ENCODE data around the gene SPTSSA. TPM values are rescaled to one million over a fixed set of nuclear protein-coding genes. Genes with fewer than 3 reads are reported as not detected.
"Not testable (repeated sequence)": the region's sequence is repeated elsewhere in the genome, so short reads cannot be mapped to it uniquely, and the experiment has no call there.

Gene SPTSSA
- total and polyA plus RNA-seq, 5 donors: 12.3 to 19.9 (median 16.9) TPM

DNA sequence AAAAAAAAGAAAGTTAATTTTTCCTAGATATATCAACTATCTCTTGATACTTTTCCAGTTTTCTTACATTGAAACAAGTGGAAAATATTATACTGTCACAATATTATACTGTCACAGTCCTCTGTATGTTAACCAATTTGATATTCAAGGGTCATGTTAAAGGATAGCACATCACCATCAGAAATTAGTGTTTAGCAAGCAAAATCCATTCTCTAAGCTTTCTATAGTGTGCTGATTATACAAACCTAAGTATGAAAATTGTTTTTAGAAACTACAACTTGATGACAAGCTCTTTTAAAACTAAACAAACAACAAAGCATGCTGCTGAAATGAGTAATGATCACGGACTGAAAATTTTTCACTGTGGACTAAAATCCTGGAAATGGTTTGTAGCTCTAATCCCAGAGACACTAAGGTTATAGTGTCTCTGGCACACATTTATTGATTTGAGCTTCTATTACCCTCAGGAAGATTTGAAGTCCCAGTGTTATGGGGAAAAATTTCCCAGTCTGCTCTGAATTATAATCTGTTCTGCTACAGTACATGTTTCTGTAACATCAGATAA is 9.7 kb downstream of the SPTSSA start:
- H3K4me3 ChIP-seq (ENCODE audit: low read length): no peak overlapping the region
- WGBS: 65% methylated on average over 1 of the region's 1 CpG
- no peaks in the 10 kb centered on the region for H3K27me3 ChIP-seq (ENCODE audit: control insufficient read depth, insufficient read depth)
- no peak overlapping the region for H3K27ac ChIP-seq (ENCODE audit: low read length)
- intact Hi-C loops (cut with DNase I): no loop called here
- no peak for ATAC-seq
- no peak for DNase-seq
- H3K4me1 ChIP-seq (ENCODE audit: control insufficient read depth, insufficient read depth, low read length): peaks cover 2% of the 10 kb centered on the region
- H3K9me3 ChIP-seq (ENCODE audit: control insufficient read depth, low read length): no peaks in the 10 kb centered on the region

DNA sequence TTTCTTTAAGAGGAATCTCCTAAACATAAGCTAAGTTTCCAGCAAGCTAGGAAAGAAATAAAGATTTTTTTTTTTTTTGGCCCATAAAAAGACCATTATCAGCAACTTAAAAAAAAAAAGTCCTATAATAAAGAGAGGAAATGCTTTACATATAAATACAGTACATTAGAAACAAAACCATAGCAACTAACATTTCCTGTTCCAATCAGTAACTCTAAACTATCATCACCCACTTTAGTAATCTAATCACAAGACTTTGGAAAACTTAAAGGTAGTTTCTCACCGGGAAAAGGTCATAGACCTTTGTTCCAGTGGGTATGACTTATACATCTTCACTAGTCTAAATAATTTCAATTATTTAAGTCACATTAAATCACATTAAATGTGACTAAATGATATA is 11.1 kb downstream of the SPTSSA start:
- H3K4me1 ChIP-seq (ENCODE audit: control insufficient read depth, insufficient read depth, low read length): peaks cover 2% of the 10 kb centered on the region
- H3K27me3 ChIP-seq (ENCODE audit: control insufficient read depth, insufficient read depth): no peaks in the 10 kb centered on the region
- intact Hi-C loops (cut with DNase I): no loop called here
- 19% methylated on average over 1 of the region's 1 CpG for WGBS
- H3K9me3 ChIP-seq (ENCODE audit: control insufficient read depth, low read length): no peaks in the 10 kb centered on the region
- H3K4me3 ChIP-seq (ENCODE audit: low read length): no peak overlapping the region
- DNase-seq (no peak), ATAC-seq (no peak)
- H3K27ac ChIP-seq (ENCODE audit: low read length): no peak overlapping the region

DNA sequence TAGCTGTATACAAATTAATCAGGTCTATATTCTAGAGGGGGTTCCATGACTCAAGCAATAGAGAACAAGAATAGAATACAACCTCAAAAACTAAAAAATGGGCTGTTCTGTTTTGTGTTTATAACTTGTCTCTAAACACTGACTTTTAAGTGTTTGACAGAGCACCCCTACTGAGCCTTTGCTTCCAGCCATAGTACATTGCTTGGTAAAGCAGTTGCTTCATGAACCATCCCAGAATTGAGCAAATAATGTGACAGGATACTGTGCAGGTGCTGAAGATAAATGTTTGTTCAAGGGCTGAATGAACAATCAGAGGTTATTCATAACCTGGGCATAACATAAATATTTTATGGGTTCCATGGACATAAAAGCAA is 11.5 kb downstream of the SPTSSA start:
- DNase-seq: no peak
- intact Hi-C loops (cut with DNase I): no loop called here
- Histone ChIP-seq H3K4me3 (ENCODE audit: low read length) (no peak overlapping the region), H3K27me3 (ENCODE audit: control insufficient read depth, insufficient read depth) (no peaks in the 10 kb centered on the region), H3K27ac (ENCODE audit: low read length) (no peak overlapping the region), H3K9me3 (ENCODE audit: control insufficient read depth, low read length) (no peaks in the 10 kb centered on the region), H3K4me1 (ENCODE audit: control insufficient read depth, insufficient read depth, low read length) (peaks cover 2% of the 10 kb centered on the region)
- no peak for ATAC-seq

GRCh38 chr14:34449819-34450541 is 12.1 kb downstream of the SPTSSA start:
- intact Hi-C loops (cut with DNase I): no loop called here
- 88% methylated on average over 6 of the region's 6 CpGs for WGBS

DNA sequence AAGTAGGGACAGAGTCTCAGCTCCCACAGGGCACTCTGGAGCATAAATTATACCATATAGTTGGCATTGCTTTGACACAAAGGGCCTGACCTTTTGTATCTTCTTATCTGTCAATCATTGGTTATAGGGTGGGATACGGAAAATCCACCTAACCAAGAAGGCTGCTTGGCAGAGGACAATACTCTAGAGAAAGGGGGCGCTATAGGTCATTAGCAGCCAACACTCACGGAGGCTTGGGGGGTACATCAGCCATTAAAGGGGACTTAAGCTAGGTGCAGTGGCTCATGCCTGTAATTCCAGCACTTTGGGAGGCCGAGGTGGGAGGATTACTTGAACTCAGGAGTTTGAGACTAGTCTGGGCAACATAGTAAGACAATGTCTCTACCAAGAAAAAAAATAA is 22.9 kb downstream of the SPTSSA start:
- H3K27ac ChIP-seq (ENCODE audit: low read length): no peak overlapping the region
- no peak for DNase-seq
- H3K4me1 ChIP-seq (ENCODE audit: control insufficient read depth, insufficient read depth, low read length): peaks cover 1% of the 10 kb centered on the region
- H3K4me3 ChIP-seq (ENCODE audit: low read length): no peak overlapping the region
- intact Hi-C loops (cut with DNase I): no loop called here
- H3K9me3 ChIP-seq (ENCODE audit: control insufficient read depth, low read length): no peaks in the 10 kb centered on the region
- ATAC-seq: no peak
- no peaks in the 10 kb centered on the region for H3K27me3 ChIP-seq (ENCODE audit: control insufficient read depth, insufficient read depth)
- 87% methylated on average over 4 of the region's 4 CpGs for WGBS

More at GRCh38 chr14:34449819-34450541, 12.1 kb downstream of the SPTSSA start:
- ATAC-seq: no peak
- H3K27me3 ChIP-seq (ENCODE audit: control insufficient read depth, insufficient read depth): no peaks in the 10 kb centered on the region
- H3K4me1 ChIP-seq (ENCODE audit: control insufficient read depth, insufficient read depth, low read length): peaks cover 2% of the 10 kb centered on the region
- no peaks in the 10 kb centered on the region for H3K9me3 ChIP-seq (ENCODE audit: control insufficient read depth, low read length)
- no peak overlapping the region for H3K4me3 ChIP-seq (ENCODE audit: low read length)
- DNase-seq: no peak
- no peak overlapping the region for H3K27ac ChIP-seq (ENCODE audit: low read length)

- Histone ChIP-seq H3K4me1 (ENCODE audit: control insufficient read depth, insufficient read depth, low read length) (peaks cover 1% of the 10 kb centered on the region), H3K27ac (ENCODE audit: low read length) (no peak overlapping the region), H3K27me3 (ENCODE audit: control insufficient read depth, insufficient read depth) (no peaks in the 10 kb centered on the region), H3K9me3 (ENCODE audit: control insufficient read depth, low read length) (no peaks in the 10 kb centered on the region), H3K4me3 (ENCODE audit: low read length) (no peak overlapping the region)
- ATAC-seq (no peak), DNase-seq (no peak)
- intact Hi-C loops (cut with DNase I): no loop called here
- 97% methylated on average over 4 of the region's 4 CpGs for WGBS
Measured at GRCh38 chr14:34438438-34438837, 23.6 kb downstream of the SPTSSA start.

GRCh38 chr14:34437729-34438080 is 24.3 kb downstream of the SPTSSA start:
- intact Hi-C loops (cut with DNase I): no loop called here
- Histone ChIP-seq H3K4me3 (ENCODE audit: low read length) (no peak overlapping the region), H3K4me1 (ENCODE audit: control insufficient read depth, insufficient read depth, low read length) (peaks cover 1% of the 10 kb centered on the region), H3K9me3 (ENCODE audit: control insufficient read depth, low read length) (no peaks in the 10 kb centered on the region), H3K27ac (ENCODE audit: low read length) (no peak overlapping the region), H3K27me3 (ENCODE audit: control insufficient read depth, insufficient read depth) (no peaks in the 10 kb centered on the region)
- WGBS: 96% methylated on average over 3 of the region's 3 CpGs
- no peak for ATAC-seq
- DNase-seq: no peak

GRCh38 chr14:34436960-34437728 is 24.9 kb downstream of the SPTSSA start:
- 96% methylated on average over 1 of the region's 1 CpG for WGBS
- ATAC-seq (no peak), DNase-seq (no peak)
- intact Hi-C loops (cut with DNase I): no loop called here
- Histone ChIP-seq H3K27me3 (ENCODE audit: control insufficient read depth, insufficient read depth) (no peaks in the 10 kb centered on the region), H3K27ac (ENCODE audit: low read length) (no peak overlapping the region), H3K9me3 (ENCODE audit: control insufficient read depth, low read length) (no peaks in the 10 kb centered on the region), H3K4me1 (ENCODE audit: control insufficient read depth, insufficient read depth, low read length) (peaks cover 1% of the 10 kb centered on the region), H3K4me3 (ENCODE audit: low read length) (no peak overlapping the region)

GRCh38 chr14:34436118-34436905 is 25.7 kb downstream of the SPTSSA start:
- DNase-seq: no peak
- Histone ChIP-seq H3K27ac (ENCODE audit: low read length) (no peak overlapping the region), H3K4me3 (ENCODE audit: low read length) (no peak overlapping the region), H3K9me3 (ENCODE audit: control insufficient read depth, low read length) (no peaks in the 10 kb centered on the region), H3K27me3 (ENCODE audit: control insufficient read depth, insufficient read depth) (no peaks in the 10 kb centered on the region), H3K4me1 (ENCODE audit: control insufficient read depth, insufficient read depth, low read length) (peaks cover 1% of the 10 kb centered on the region)
- ATAC-seq: no peak
- intact Hi-C loops (cut with DNase I): no loop called here
- 95% methylated on average over 1 of the region's 1 CpG for whole genome bisulfite sequencing

GRCh38 chr14:34433957-34434356 is 28.1 kb downstream of the SPTSSA start:
- Histone ChIP-seq H3K4me3 (ENCODE audit: low read length) (no peak overlapping the region), H3K27ac (ENCODE audit: low read length) (no peak overlapping the region), H3K9me3 (ENCODE audit: control insufficient read depth, low read length) (no peaks in the 10 kb centered on the region), H3K27me3 (ENCODE audit: control insufficient read depth, insufficient read depth) (no peaks in the 10 kb centered on the region), H3K4me1 (ENCODE audit: control insufficient read depth, insufficient read depth, low read length) (no peaks in the 10 kb centered on the region)
- DNase-seq (no peak), ATAC-seq (no peak)
- intact Hi-C loops (cut with DNase I): no loop called here
- 91% methylated on average over 2 of the region's 2 CpGs for WGBS

DNA sequence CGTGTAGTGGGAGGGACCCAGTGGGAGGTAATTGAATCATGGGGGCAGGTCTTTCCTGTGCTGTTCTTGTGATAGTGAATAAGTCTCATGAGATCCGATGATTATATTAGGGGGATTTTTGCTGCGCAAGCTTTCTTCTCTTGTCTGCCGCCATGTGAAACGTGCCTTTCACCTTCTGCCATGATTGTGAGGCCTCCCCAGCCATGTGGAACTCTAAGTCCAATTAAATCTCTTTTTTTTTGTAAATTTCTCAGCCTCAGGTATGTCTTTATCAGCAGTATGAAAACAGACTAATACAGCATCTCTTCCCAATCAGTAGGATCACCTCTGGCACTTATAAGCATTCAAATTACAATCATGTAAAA is 34.0 kb downstream of the SPTSSA start:
- H3K4me3 ChIP-seq (ENCODE audit: low read length); DNase-seq; H3K4me1 ChIP-seq (ENCODE audit: control insufficient read depth, insufficient read depth, low read length); ATAC-seq; intact Hi-C loops (cut with DNase I); H3K9me3 ChIP-seq (ENCODE audit: control insufficient read depth, low read length); H3K27me3 ChIP-seq (ENCODE audit: control insufficient read depth, insufficient read depth); H3K27ac ChIP-seq (ENCODE audit: low read length): not testable (repeated sequence)
- WGBS: 81% methylated on average over 5 of the region's 5 CpGs

Data from right cardiac atrium (tissue), 5 donors.